ENCODE data around the gene SMO.
A peak's percentile ranks its signal among the peaks of the same experiment; 100 is the strongest.

DNA sequence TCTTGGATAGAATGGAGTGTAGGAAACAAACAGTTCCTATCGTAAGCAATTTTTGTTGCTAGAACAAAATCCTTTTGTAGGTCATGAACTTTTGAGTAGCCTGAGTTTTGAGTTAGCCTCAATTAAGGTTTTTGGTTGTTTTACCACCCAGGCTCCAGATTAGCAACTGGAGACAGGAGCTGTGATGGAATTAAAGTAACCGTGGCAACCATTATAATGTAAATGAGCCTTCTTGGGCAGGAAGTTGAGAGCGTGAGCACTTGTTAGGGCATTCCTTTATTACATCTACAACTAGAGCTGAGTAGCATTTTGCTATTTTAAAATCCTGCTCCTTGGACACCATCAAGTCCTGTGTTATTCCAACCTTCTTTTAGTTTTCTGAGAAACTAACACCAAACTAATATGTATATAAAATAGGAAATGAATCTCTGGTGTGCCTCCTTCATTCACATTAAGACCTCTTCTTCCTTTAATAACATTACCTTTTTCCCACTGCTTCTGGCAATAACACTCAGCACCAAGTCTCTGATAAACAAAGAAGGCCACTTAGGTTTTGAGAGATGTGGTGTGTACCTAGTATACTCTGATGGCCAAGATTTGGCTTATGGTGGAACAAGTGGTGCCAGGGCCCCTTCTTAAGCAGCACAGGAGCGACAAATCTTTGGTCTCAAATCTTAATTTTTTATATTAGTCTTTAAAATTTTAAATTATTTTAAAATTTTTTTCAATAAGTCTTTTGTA is 70.4 kb downstream of the SMO start:
- TF ChIP-seq, protein P1, sequence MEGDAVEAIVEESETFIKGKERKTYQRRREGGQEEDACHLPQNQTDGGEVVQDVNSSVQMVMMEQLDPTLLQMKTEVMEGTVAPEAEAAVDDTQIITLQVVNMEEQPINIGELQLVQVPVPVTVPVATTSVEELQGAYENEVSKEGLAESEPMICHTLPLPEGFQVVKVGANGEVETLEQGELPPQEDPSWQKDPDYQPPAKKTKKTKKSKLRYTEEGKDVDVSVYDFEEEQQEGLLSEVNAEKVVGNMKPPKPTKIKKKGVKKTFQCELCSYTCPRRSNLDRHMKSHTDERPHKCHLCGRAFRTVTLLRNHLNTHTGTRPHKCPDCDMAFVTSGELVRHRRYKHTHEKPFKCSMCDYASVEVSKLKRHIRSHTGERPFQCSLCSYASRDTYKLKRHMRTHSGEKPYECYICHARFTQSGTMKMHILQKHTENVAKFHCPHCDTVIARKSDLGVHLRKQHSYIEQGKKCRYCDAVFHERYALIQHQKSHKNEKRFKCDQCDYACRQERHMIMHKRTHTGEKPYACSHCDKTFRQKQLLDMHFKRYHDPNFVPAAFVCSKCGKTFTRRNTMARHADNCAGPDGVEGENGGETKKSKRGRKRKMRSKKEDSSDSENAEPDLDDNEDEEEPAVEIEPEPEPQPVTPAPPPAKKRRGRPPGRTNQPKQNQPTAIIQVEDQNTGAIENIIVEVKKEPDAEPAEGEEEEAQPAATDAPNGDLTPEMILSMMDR (conservative IDR thresholded peaks at IDR 0.05; ENCODE audit: low read depth in 2 of 2), result no peak
- no peak for TF ChIP-seq POLR2AphosphoS5 (IDR thresholded peaks at IDR 0.05; ENCODE audit: low read depth)
- TF ChIP-seq, protein P2, sequence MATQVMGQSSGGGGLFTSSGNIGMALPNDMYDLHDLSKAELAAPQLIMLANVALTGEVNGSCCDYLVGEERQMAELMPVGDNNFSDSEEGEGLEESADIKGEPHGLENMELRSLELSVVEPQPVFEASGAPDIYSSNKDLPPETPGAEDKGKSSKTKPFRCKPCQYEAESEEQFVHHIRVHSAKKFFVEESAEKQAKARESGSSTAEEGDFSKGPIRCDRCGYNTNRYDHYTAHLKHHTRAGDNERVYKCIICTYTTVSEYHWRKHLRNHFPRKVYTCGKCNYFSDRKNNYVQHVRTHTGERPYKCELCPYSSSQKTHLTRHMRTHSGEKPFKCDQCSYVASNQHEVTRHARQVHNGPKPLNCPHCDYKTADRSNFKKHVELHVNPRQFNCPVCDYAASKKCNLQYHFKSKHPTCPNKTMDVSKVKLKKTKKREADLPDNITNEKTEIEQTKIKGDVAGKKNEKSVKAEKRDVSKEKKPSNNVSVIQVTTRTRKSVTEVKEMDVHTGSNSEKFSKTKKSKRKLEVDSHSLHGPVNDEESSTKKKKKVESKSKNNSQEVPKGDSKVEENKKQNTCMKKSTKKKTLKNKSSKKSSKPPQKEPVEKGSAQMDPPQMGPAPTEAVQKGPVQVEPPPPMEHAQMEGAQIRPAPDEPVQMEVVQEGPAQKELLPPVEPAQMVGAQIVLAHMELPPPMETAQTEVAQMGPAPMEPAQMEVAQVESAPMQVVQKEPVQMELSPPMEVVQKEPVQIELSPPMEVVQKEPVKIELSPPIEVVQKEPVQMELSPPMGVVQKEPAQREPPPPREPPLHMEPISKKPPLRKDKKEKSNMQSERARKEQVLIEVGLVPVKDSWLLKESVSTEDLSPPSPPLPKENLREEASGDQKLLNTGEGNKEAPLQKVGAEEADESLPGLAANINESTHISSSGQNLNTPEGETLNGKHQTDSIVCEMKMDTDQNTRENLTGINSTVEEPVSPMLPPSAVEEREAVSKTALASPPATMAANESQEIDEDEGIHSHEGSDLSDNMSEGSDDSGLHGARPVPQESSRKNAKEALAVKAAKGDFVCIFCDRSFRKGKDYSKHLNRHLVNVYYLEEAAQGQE (IDR thresholded peaks at IDR 0.05; ENCODE audit: unreplicated experiment), result no peak
- TF ChIP-seq EZH2 (IDR thresholded peaks at IDR 0.05; ENCODE audit: low read depth, unreplicated experiment), result no peak
- TF ChIP-seq NANOG (IDR thresholded peaks at IDR 0.05; ENCODE audit: borderline replicate concordance), result peak; percentile 59; the same call in 1 of the 2 replicates
- no peak for TF ChIP-seq CREB1 (CRISPR knock-in tag; IDR thresholded peaks at IDR 0.05; ENCODE audit: low read depth)
- TF ChIP-seq ZNF331 (CRISPR knock-in tag; IDR thresholded peaks at IDR 0.05; ENCODE audit: low read depth), result no peak
- no peak for TF ChIP-seq ZNF114 (CRISPR knock-in tag; IDR thresholded peaks at IDR 0.05)
- TF ChIP-seq, protein P3, sequence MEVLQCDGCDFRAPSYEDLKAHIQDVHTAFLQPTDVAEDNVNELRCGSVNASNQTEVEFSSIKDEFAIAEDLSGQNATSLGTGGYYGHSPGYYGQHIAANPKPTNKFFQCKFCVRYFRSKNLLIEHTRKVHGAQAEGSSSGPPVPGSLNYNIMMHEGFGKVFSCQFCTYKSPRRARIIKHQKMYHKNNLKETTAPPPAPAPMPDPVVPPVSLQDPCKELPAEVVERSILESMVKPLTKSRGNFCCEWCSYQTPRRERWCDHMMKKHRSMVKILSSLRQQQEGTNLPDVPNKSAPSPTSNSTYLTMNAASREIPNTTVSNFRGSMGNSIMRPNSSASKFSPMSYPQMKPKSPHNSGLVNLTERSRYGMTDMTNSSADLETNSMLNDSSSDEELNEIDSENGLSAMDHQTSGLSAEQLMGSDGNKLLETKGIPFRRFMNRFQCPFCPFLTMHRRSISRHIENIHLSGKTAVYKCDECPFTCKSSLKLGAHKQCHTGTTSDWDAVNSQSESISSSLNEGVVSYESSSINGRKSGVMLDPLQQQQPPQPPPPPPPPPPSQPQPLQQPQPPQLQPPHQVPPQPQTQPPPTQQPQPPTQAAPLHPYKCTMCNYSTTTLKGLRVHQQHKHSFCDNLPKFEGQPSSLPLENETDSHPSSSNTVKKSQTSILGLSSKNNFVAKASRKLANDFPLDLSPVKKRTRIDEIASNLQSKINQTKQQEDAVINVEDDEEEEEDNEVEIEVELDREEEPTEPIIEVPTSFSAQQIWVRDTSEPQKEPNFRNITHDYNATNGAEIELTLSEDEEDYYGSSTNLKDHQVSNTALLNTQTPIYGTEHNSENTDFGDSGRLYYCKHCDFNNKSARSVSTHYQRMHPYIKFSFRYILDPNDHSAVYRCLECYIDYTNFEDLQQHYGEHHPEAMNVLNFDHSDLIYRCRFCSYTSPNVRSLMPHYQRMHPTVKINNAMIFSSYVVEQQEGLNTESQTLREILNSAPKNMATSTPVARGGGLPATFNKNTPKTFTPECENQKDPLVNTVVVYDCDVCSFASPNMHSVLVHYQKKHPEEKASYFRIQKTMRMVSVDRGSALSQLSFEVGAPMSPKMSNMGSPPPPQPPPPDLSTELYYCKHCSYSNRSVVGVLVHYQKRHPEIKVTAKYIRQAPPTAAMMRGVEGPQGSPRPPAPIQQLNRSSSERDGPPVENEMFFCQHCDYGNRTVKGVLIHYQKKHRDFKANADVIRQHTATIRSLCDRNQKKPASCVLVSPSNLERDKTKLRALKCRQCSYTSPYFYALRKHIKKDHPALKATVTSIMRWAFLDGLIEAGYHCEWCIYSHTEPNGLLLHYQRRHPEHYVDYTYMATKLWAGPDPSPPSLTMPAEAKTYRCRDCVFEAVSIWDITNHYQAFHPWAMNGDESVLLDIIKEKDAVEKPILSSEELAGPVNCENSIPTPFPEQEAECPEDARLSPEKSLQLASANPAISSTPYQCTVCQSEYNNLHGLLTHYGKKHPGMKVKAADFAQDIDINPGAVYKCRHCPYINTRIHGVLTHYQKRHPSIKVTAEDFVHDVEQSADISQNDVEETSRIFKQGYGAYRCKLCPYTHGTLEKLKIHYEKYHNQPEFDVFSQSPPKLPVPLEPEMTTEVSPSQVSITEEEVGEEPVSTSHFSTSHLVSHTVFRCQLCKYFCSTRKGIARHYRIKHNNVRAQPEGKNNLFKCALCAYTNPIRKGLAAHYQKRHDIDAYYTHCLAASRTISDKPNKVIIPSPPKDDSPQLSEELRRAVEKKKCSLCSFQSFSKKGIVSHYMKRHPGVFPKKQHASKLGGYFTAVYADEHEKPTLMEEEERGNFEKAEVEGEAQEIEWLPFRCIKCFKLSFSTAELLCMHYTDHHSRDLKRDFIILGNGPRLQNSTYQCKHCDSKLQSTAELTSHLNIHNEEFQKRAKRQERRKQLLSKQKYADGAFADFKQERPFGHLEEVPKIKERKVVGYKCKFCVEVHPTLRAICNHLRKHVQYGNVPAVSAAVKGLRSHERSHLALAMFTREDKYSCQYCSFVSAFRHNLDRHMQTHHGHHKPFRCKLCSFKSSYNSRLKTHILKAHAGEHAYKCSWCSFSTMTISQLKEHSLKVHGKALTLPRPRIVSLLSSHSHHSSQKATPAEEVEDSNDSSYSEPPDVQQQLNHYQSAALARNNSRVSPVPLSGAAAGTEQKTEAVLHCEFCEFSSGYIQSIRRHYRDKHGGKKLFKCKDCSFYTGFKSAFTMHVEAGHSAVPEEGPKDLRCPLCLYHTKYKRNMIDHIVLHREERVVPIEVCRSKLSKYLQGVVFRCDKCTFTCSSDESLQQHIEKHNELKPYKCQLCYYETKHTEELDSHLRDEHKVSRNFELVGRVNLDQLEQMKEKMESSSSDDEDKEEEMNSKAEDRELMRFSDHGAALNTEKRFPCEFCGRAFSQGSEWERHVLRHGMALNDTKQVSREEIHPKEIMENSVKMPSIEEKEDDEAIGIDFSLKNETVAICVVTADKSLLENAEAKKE (CRISPR knock-in tag; IDR thresholded peaks at IDR 0.05), result no peak
- no peak for TF ChIP-seq JUNB (IDR thresholded peaks at IDR 0.05; ENCODE audit: unreplicated experiment)

Measured in GM23338 (cell line).